HCT116 (cell line): ENCODE data around the gene TNFRSF21. TPM values are rescaled to one million over a fixed set of nuclear protein-coding genes. Genes with fewer than 3 reads are reported as not detected.

Experiments
- ATAC-seq: fragments of 200-7000 bp; cut with Tn5 transposase; 2 replicates; pipeline ENCODE4 v1.9.1; 2020; ENCODE audit warnings: mild to moderate bottlenecking, moderate library complexity
- BruUV-seq: library from RNA; stranded (reverse); fragments of 400-500 nt; replicated peaks from 2 replicates; lab custom pipeline; 2021; lab: Mats Ljungman, UMichigan
- CTCF ChIA-PET: fragments of 300-600 bp; sonication (Branson Sonifier 250); formaldehyde crosslinking; loops from one replicate; lab custom pipeline; 2021; ENCODE audit warnings: antibody characterized with exemption; lab: Charles Lee
- POLR2A ChIA-PET: fragments of 300-600, 350-600 bp; sonication (Branson Sonifier 250); formaldehyde crosslinking; loops from one replicate; lab custom pipeline; 2021; ENCODE audit warnings: antibody characterized with exemption; lab: Charles Lee
- RAD21 ChIA-PET, 2 experiments: fragments of 300-600 bp; sonication (Branson Sonifier 250); formaldehyde crosslinking; loops; one replicate each; lab custom pipeline; 2023; ENCODE audit warnings: low total read pairs in 2 of 2; ENCODE audit not compliant: uncharacterized antibody in 2 of 2, unreplicated experiment in 2 of 2, low non-redundant PET in 1 of 2; lab: Charles Lee
- DNase-seq: peaks from one replicate; pipeline ENCODE4 v3.0.0-alpha.2; 2010; ENCODE audit warnings: low read depth, low spot score
- H2AFZ ChIP-seq: fragments of 200-600 bp; shearing (Covaris generic), sonication (generic); 2 replicates; pipeline ENCODE4 v1.6.1; 2017; ENCODE audit warnings: low read depth, mixed run types, mixed read lengths, antibody characterized with exemption, low read length; ENCODE audit not compliant: poor library complexity, severe bottlenecking
- H3K27ac ChIP-seq: 2 replicates; pipeline ENCODE4 v1.5.1; 2012; ENCODE audit warnings: low read depth, low read length
- H3K27me3 ChIP-seq: fragments of 200-600 bp; sonication (generic); 2 replicates; pipeline ENCODE4 v1.6.1; 2016; ENCODE audit warnings: mixed run types, low read length, mixed read lengths; ENCODE audit not compliant: insufficient read depth
- H3K36me3 ChIP-seq, 2 experiments: fragments of 200-500 bp in 1 of 2; fragments of 200-600 bp in 1 of 2; sonication (Bioruptor generic) in 1 of 2; sonication (generic) in 1 of 2; 2 replicates each; pipeline versions ENCODE4 v1.5.1 to v1.6.1; 2014 to 2016; ENCODE audit warnings: low read length in 2 of 2, inconsistent platforms in 1 of 2, mixed read lengths in 1 of 2, mixed run types in 1 of 2; ENCODE audit not compliant: insufficient read depth in 2 of 2, control insufficient read depth in 1 of 2
- H3K4me1 ChIP-seq, 2 experiments: fragments of 200-600 bp in 1 of 2; sonication (generic) in 1 of 2; 2 replicates each; pipeline versions ENCODE4 v1.5.1 to v1.6.1; 2012 to 2017; ENCODE audit warnings: low read length in 2 of 2, inconsistent platforms in 1 of 2, mild to moderate bottlenecking in 1 of 2, mixed read lengths in 1 of 2, mixed run types in 1 of 2, moderate library complexity in 1 of 2; ENCODE audit not compliant: insufficient read depth in 2 of 2, control insufficient read depth in 1 of 2
- H3K4me2 ChIP-seq: fragments of 200-600 bp; sonication (generic); 2 replicates; pipeline ENCODE4 v1.6.1; 2017; ENCODE audit warnings: mixed run types, low read length, mixed read lengths
- H3K4me3 ChIP-seq, 2 experiments: fragments of 200-600 bp in 1 of 2; sonication (generic) in 1 of 2; replicated peaks in 1 of 2; 2 replicates each; pipeline ENCODE4 v1.5.1; 2011 to 2016; ENCODE audit warnings: low read length in 2 of 2, control low read depth in 1 of 2, low read depth in 1 of 2, mild to moderate bottlenecking in 1 of 2, mixed read lengths in 1 of 2, mixed run types in 1 of 2
- H3K79me2 ChIP-seq: fragments of 200-600 bp; sonication (generic); 2 replicates; pipeline ENCODE4 v1.6.1; 2017; ENCODE audit warnings: mild to moderate bottlenecking, mixed run types, low read length, moderate library complexity, mixed read lengths; ENCODE audit not compliant: insufficient read depth
- H3K9ac ChIP-seq: fragments of 200-600 bp; sonication (generic); 2 replicates; pipeline ENCODE4 v1.6.1; 2016; ENCODE audit warnings: low read length, mixed read lengths
- H3K9me2 ChIP-seq: fragments of 200-600 bp; sonication (generic), shearing (Covaris generic); 2 replicates; pipeline ENCODE4 v1.6.1; 2017; ENCODE audit warnings: mixed run types, mild to moderate bottlenecking, moderate library complexity; ENCODE audit not compliant: insufficient read depth
- H3K9me3 ChIP-seq, 2 experiments: fragments of 200-500 bp in 1 of 2; fragments of 200-600 bp in 1 of 2; sonication (Bioruptor generic) in 1 of 2; sonication (generic) in 1 of 2; 2 replicates each; pipeline ENCODE4 v1.6.1; 2014 to 2017; ENCODE audit warnings: low read length in 2 of 2, mixed read lengths in 2 of 2, inconsistent platforms in 1 of 2, low read depth in 1 of 2, mild to moderate bottlenecking in 1 of 2, mixed run types in 1 of 2, moderate library complexity in 1 of 2; ENCODE audit not compliant: control insufficient read depth in 1 of 2, insufficient read depth in 1 of 2
- H4K20me1 ChIP-seq: fragments of 200-600 bp; sonication (generic), shearing (Covaris generic); 2 replicates; pipeline ENCODE4 v1.6.1; 2017; ENCODE audit warnings: mixed run types, mild to moderate bottlenecking, moderate library complexity; ENCODE audit not compliant: insufficient read depth
- CBX3 ChIP-seq: IDR thresholded peaks from 2 replicates; pipeline ENCODE4 v1.6.1; 2012; ENCODE audit warnings: low read depth
- CEBPB ChIP-seq: IDR thresholded peaks from 2 replicates; pipeline ENCODE4 v1.6.1; 2012; ENCODE audit warnings: low read depth
- EGR1 ChIP-seq: IDR thresholded peaks from 2 replicates; pipeline ENCODE4 v1.6.1; 2012; ENCODE audit warnings: low read depth
- ELF1 ChIP-seq: IDR thresholded peaks from 2 replicates; pipeline ENCODE4 v1.6.1; 2012; ENCODE audit warnings: low read depth, borderline replicate concordance
- EZH2 ChIP-seq: fragments of 200-600 bp; sonication (generic); IDR thresholded peaks from 2 replicates; pipeline ENCODE4 v1.6.1; 2017; ENCODE audit warnings: antibody characterized with exemption, mixed run types
- FOSL1 ChIP-seq: IDR thresholded peaks from 2 replicates; pipeline ENCODE4 v1.6.1; 2012; ENCODE audit warnings: low read depth
- JUND ChIP-seq: IDR thresholded peaks from 2 replicates; pipeline ENCODE4 v1.6.1; 2012
- MAX ChIP-seq: IDR thresholded peaks from 2 replicates; pipeline ENCODE4 v1.6.1; 2012
- POLR2A ChIP-seq: IDR thresholded peaks from 2 replicates; pipeline ENCODE4 v1.7.0; 2011; ENCODE audit warnings: borderline replicate concordance; ENCODE audit not compliant: insufficient read depth, insufficient read length; ENCODE audit errors: extremely low read depth
- POLR2AphosphoS5 ChIP-seq: IDR thresholded peaks from 2 replicates; pipeline ENCODE4 v1.6.1; 2011; ENCODE audit warnings: mild to moderate bottlenecking, low read depth, low read length, moderate library complexity
- REST ChIP-seq: IDR thresholded peaks from 2 replicates; pipeline ENCODE4 v1.6.1; 2012; ENCODE audit warnings: low read depth
- SIN3A ChIP-seq: IDR thresholded peaks from 2 replicates; pipeline ENCODE4 v1.6.1; 2012; ENCODE audit warnings: low read depth
- SP1 ChIP-seq: IDR thresholded peaks from 2 replicates; pipeline ENCODE4 v1.6.1; 2012; ENCODE audit warnings: low read depth
- SRF ChIP-seq: IDR thresholded peaks from 2 replicates; pipeline ENCODE4 v1.6.1; 2012; ENCODE audit warnings: low read depth
- TCF7L2 ChIP-seq: IDR thresholded peaks from 2 replicates; pipeline ENCODE4 v1.7.0; 2011; ENCODE audit warnings: borderline replicate concordance, inconsistent platforms; ENCODE audit not compliant: insufficient read depth, insufficient read length; ENCODE audit errors: extremely low read depth
- YY1 ChIP-seq: IDR thresholded peaks from 2 replicates; pipeline ENCODE4 v1.6.1; 2011; ENCODE audit warnings: low read length, low read depth, moderate library complexity, mild to moderate bottlenecking; ENCODE audit not compliant: insufficient replicate concordance; ENCODE audit errors: extremely low read depth
- ZBTB33 ChIP-seq: IDR thresholded peaks from 2 replicates; pipeline ENCODE4 v1.6.1; 2011; ENCODE audit warnings: mild to moderate bottlenecking, low read length, moderate library complexity; ENCODE audit not compliant: insufficient replicate concordance; ENCODE audit errors: extremely low read depth
- ZFX ChIP-seq: fragments of 450-650 bp; IDR thresholded peaks from 2 replicates; pipeline ENCODE4 v1.6.1; 2017
- ZNF274 ChIP-seq: fragments of 200-500 bp; sonication (Bioruptor generic); IDR thresholded peaks from 2 replicates; pipeline ENCODE4 v1.6.1; 2014; ENCODE audit warnings: mild to moderate bottlenecking, low read depth, low read length, inconsistent platforms
- intact Hi-C: fragments of 100-400 bp; cut with micrococcal nuclease; formaldehyde crosslinking; loops from 2 replicates; pipeline ENCODE4 v1.10.0; 2022
- total RNA-seq: library from RNA; stranded (reverse); gene quantifications from one replicate; pipeline ENCODE4 v1.2.1, GENCODE V29; 2021; ENCODE audit not compliant: unreplicated experiment
- TF ChIP-seq, protein P1 (sequence below), 3 experiments: fragments of 200-600 bp in 1 of 3; sonication (generic) in 1 of 3; IDR thresholded peaks in 2 of 3; conservative IDR thresholded peaks in 1 of 3; 2 replicates each; pipeline ENCODE4 v1.5.1; 2012 to 2017; ENCODE audit warnings: low read depth in 2 of 3, low read length in 2 of 3, antibody characterized with exemption in 1 of 3, borderline replicate concordance in 1 of 3, control low read depth in 1 of 3, mild to moderate bottlenecking in 1 of 3, mixed read lengths in 1 of 3, mixed run types in 1 of 3, moderate library complexity in 1 of 3; ENCODE audit not compliant: insufficient read depth in 1 of 3

TNFRSF21 gene
- total RNA-seq, 1 experiment from 2014 or later: 48.3 TPM

DNA sequence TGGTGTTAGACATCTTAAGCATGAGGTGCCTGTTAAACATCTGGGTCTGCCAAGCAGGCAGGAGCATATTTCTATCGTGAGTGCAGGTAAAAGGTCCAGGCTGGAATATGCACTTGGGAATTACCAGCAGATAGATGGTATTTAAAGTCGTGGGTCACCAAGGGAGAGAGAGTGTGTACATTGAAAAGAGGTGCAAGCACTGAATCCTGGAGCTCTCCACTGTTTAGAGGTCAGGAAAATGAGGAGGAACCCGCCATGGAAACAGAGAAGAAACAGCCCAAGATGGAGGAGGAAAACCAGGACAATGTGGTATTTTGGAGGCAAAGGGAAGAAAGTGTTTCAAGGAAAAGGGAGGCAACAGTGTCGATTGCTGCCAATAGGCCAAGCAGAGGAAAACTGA lies 46.4 kb downstream of the TNFRSF21 start:
- intact Hi-C loops: no loop called here
- Histone ChIP-seq H2AFZ (no peak overlapping the region), H3K4me1 (no peaks in the 10 kb centered on the region), H3K9ac (no peak overlapping the region), H3K9me2 (no peaks in the 10 kb centered on the region), H3K9me3 (no peaks in the 10 kb centered on the region), H3K79me2 (peaks cover 59% of the 10 kb centered on the region), H4K20me1 (peaks cover 8% of the 10 kb centered on the region; the same call in 1 of the 2 replicates), H3K27me3 (no peaks in the 10 kb centered on the region), H3K4me3 (no peak overlapping the region), H3K4me2 (no peak overlapping the region), H3K36me3 (no peaks in the 10 kb centered on the region; a peak in 1 of 4 replicates), H3K27ac (no peak overlapping the region)
- ATAC-seq: no peak
- no TSS peak for BruUV-seq
- TF ChIP-seq EZH2 (no peak), POLR2A (no peak), SIN3A (no peak), ZFX (no peak), ZNF274 (no peak), POLR2AphosphoS5 (no peak), SRF (no peak), EGR1 (no peak), ZBTB33 (no peak), TCF7L2 (no peak), SP1 (no peak), REST (no peak), JUND (no peak), YY1 (no peak), CEBPB (no peak), ELF1 (no peak), MAX (no peak), FOSL1 (no peak), CBX3 (no peak)
- TF ChIP-seq, protein P1, sequence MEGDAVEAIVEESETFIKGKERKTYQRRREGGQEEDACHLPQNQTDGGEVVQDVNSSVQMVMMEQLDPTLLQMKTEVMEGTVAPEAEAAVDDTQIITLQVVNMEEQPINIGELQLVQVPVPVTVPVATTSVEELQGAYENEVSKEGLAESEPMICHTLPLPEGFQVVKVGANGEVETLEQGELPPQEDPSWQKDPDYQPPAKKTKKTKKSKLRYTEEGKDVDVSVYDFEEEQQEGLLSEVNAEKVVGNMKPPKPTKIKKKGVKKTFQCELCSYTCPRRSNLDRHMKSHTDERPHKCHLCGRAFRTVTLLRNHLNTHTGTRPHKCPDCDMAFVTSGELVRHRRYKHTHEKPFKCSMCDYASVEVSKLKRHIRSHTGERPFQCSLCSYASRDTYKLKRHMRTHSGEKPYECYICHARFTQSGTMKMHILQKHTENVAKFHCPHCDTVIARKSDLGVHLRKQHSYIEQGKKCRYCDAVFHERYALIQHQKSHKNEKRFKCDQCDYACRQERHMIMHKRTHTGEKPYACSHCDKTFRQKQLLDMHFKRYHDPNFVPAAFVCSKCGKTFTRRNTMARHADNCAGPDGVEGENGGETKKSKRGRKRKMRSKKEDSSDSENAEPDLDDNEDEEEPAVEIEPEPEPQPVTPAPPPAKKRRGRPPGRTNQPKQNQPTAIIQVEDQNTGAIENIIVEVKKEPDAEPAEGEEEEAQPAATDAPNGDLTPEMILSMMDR (IDR thresholded peaks at IDR 0.05 in 2 of 3, conservative IDR thresholded peaks at IDR 0.05 in 1 of 3; ENCODE audit: borderline replicate concordance in 1 of 3, insufficient read depth in 1 of 3, low read depth in 2 of 3, low read length in 2 of 3): no peak
- POLR2A ChIA-PET: no interaction called here
- DNase-seq: no peak
- RAD21 ChIA-PET: no interaction called here
- CTCF ChIA-PET: no interaction called here
